ENCODE measurements around the gene KLHL2.

The KLHL2 gene

GRCh38 chr4:165302658-165303057 is 95.3 kb downstream of the KLHL2 start:
- Mint-ChIP-seq H3K27me3 (no peaks in the 10 kb centered on the region), H3K4me1 (peaks cover 18% of the 10 kb centered on the region), H3K4me3 (no peak overlapping the region), H3K9me3 (no peaks in the 10 kb centered on the region), H3K36me3 (ENCODE audit: low read depth) (peaks cover 24% of the 10 kb centered on the region), H3K27ac (no peak overlapping the region)
- DNase-seq (no peak), ATAC-seq (no peak)

GRCh38 chr4:165308166-165308565 is 100.8 kb downstream of the KLHL2 start:
- ATAC-seq (no peak), DNase-seq (no peak)
- no peak overlapping the region for H3K4me3 Mint-ChIP-seq
- H3K36me3 Mint-ChIP-seq (ENCODE audit: low read depth), result peaks cover 40% of the 10 kb centered on the region
- no peaks in the 10 kb centered on the region for H3K27me3 Mint-ChIP-seq
- no peaks in the 10 kb centered on the region for H3K9me3 Mint-ChIP-seq
- H3K27ac Mint-ChIP-seq, result no peak overlapping the region
- H3K4me1 Mint-ChIP-seq, result no peaks in the 10 kb centered on the region

- no peaks in the 10 kb centered on the region for H3K4me1 Mint-ChIP-seq
- ATAC-seq (no peak), DNase-seq (no peak)
- no peaks in the 10 kb centered on the region for H3K9me3 Mint-ChIP-seq
- H3K27me3 Mint-ChIP-seq, result no peaks in the 10 kb centered on the region
- H3K27ac Mint-ChIP-seq, result no peak overlapping the region
- no peak overlapping the region for H3K4me3 Mint-ChIP-seq
- peaks cover 40% of the 10 kb centered on the region for H3K36me3 Mint-ChIP-seq (ENCODE audit: low read depth)
These were observed 101.2 kb downstream of the KLHL2 start for GRCh38 chr4:165308606-165309005.

- H3K4me3 Mint-ChIP-seq, result no peak overlapping the region
- H3K4me1 Mint-ChIP-seq, result no peaks in the 10 kb centered on the region
- ATAC-seq (no peak), DNase-seq (no peak)
- H3K9me3 Mint-ChIP-seq, result no peaks in the 10 kb centered on the region
- H3K36me3 Mint-ChIP-seq (ENCODE audit: low read depth), result peaks cover 38% of the 10 kb centered on the region
- H3K27ac Mint-ChIP-seq, result no peak overlapping the region
- H3K27me3 Mint-ChIP-seq, result no peaks in the 10 kb centered on the region
These were observed 102.1 kb downstream of the KLHL2 start for GRCh38 chr4:165309456-165309855.

GRCh38 chr4:165312506-165312905 is 105.1 kb downstream of the KLHL2 start:
- Mint-ChIP-seq H3K36me3 (ENCODE audit: low read depth) (peaks cover 36% of the 10 kb centered on the region), H3K9me3 (no peaks in the 10 kb centered on the region), H3K4me1 (no peaks in the 10 kb centered on the region), H3K27ac (no peak overlapping the region), H3K4me3 (no peak overlapping the region), H3K27me3 (no peaks in the 10 kb centered on the region)
- ATAC-seq (no peak), DNase-seq (no peak)

GRCh38 chr4:165319030-165319429 is 111.7 kb downstream of the KLHL2 start:
- Mint-ChIP-seq H3K27me3 (no peaks in the 10 kb centered on the region), H3K9me3 (no peaks in the 10 kb centered on the region), H3K27ac (no peak overlapping the region), H3K36me3 (ENCODE audit: low read depth) (peaks cover 15% of the 10 kb centered on the region), H3K4me1 (no peaks in the 10 kb centered on the region), H3K4me3 (no peak overlapping the region)
- DNase-seq (no peak), ATAC-seq (no peak)

- Mint-ChIP-seq H3K27me3 (no peaks in the 10 kb centered on the region), H3K4me1 (no peaks in the 10 kb centered on the region), H3K4me3 (no peak overlapping the region), H3K9me3 (no peaks in the 10 kb centered on the region), H3K27ac (no peak overlapping the region), H3K36me3 (ENCODE audit: low read depth) (peaks cover 13% of the 10 kb centered on the region)
- ATAC-seq, result no peak
- no peak for DNase-seq
These were observed 112.1 kb downstream of the KLHL2 start for GRCh38 chr4:165319509-165319908.

- peaks cover 2% of the 10 kb centered on the region for H3K36me3 Mint-ChIP-seq (ENCODE audit: low read depth)
- H3K4me3 Mint-ChIP-seq, result no peak overlapping the region
- H3K27ac Mint-ChIP-seq, result no peak overlapping the region
- no peak for DNase-seq
- H3K4me1 Mint-ChIP-seq, result no peaks in the 10 kb centered on the region
- H3K27me3 Mint-ChIP-seq, result no peaks in the 10 kb centered on the region
- ATAC-seq, result no peak
- H3K9me3 Mint-ChIP-seq, result no peaks in the 10 kb centered on the region
These were observed 117.0 kb downstream of the KLHL2 start for GRCh38 chr4:165324236-165324917.

GRCh38 chr4:165324918-165325304 is 117.5 kb downstream of the KLHL2 start:
- H3K9me3 Mint-ChIP-seq, result no peaks in the 10 kb centered on the region
- H3K36me3 Mint-ChIP-seq (ENCODE audit: low read depth), result peaks cover 2% of the 10 kb centered on the region
- H3K27me3 Mint-ChIP-seq, result no peaks in the 10 kb centered on the region
- no peak overlapping the region for H3K4me3 Mint-ChIP-seq
- ATAC-seq (no peak), DNase-seq (no peak)
- peaks cover 4% of the 10 kb centered on the region for H3K4me1 Mint-ChIP-seq
- no peak overlapping the region for H3K27ac Mint-ChIP-seq

GRCh38 chr4:165325732-165326512 is 118.6 kb downstream of the KLHL2 start:
- H3K4me3 Mint-ChIP-seq, result no peak overlapping the region

GRCh38 chr4:165326831-165327210 is 119.5 kb downstream of the KLHL2 start:
- peaks cover 12% of the 10 kb centered on the region for H3K36me3 Mint-ChIP-seq (ENCODE audit: low read depth)
- ATAC-seq (no peak), DNase-seq (no peak)
- peaks cover 21% of the 10 kb centered on the region for H3K4me1 Mint-ChIP-seq
- no peak overlapping the region for H3K4me3 Mint-ChIP-seq
- no peaks in the 10 kb centered on the region for H3K27me3 Mint-ChIP-seq
- no peak overlapping the region for H3K27ac Mint-ChIP-seq
- H3K9me3 Mint-ChIP-seq, result no peaks in the 10 kb centered on the region

More at GRCh38 chr4:165325732-165326512, 118.6 kb downstream of the KLHL2 start:
- Mint-ChIP-seq H3K27ac (no peak overlapping the region), H3K4me1 (peaks cover 12% of the 10 kb centered on the region), H3K9me3 (no peaks in the 10 kb centered on the region), H3K36me3 (ENCODE audit: low read depth) (peaks cover 6% of the 10 kb centered on the region), H3K27me3 (no peaks in the 10 kb centered on the region)
- DNase-seq (no peak), ATAC-seq (no peak)

GRCh38 chr4:165327211-165328100 is 120.1 kb downstream of the KLHL2 start, which contains the start of gene MSMO1:
TSS of gene MSMO1 (plus strand) at chr4:165327669. CDS start at chr4:165333371, 5,702 bp downstream.
- ATAC-seq, result peak; percentile 99
- DNase-seq, result peak; percentile 97
- H3K4me3 Mint-ChIP-seq, result no peak within 1 kb of the TSS
- H3K27ac Mint-ChIP-seq, result no peak within 1 kb of the TSS
- H3K4me1 Mint-ChIP-seq, result peaks cover 27% of the 10 kb centered on the region
- no peaks in the 10 kb centered on the region for H3K27me3 Mint-ChIP-seq
- no peaks in the 10 kb centered on the region for H3K9me3 Mint-ChIP-seq
- peaks cover 18% of the 10 kb centered on the region for H3K36me3 Mint-ChIP-seq (ENCODE audit: low read depth)

GRCh38 chr4:165328101-165328425 is 120.7 kb downstream of the KLHL2 start:
- Mint-ChIP-seq H3K27ac (no peak overlapping the region), H3K36me3 (ENCODE audit: low read depth) (peaks cover 19% of the 10 kb centered on the region), H3K9me3 (no peaks in the 10 kb centered on the region), H3K27me3 (no peaks in the 10 kb centered on the region), H3K4me1 (peaks cover 31% of the 10 kb centered on the region), H3K4me3 (no peak overlapping the region)
- DNase-seq (no peak), ATAC-seq (no peak)

- DNase-seq, result no peak
- ATAC-seq, result no peak
- no peak overlapping the region for H3K27ac Mint-ChIP-seq
- H3K36me3 Mint-ChIP-seq (ENCODE audit: low read depth), result peaks cover 17% of the 10 kb centered on the region
- no peaks in the 10 kb centered on the region for H3K27me3 Mint-ChIP-seq
- H3K4me1 Mint-ChIP-seq, result peaks cover 31% of the 10 kb centered on the region
- H3K4me3 Mint-ChIP-seq, result no peak overlapping the region
- H3K9me3 Mint-ChIP-seq, result no peaks in the 10 kb centered on the region
These were observed 121.3 kb downstream of the KLHL2 start for GRCh38 chr4:165328708-165329107.
